WI38 (cell line): ENCODE data around the gene HUS1B.

Experiments used
- H3K4me3 ChIP-seq: 2 replicates; pipeline ENCODE4 v1.5.1; 2011; ENCODE audit warnings: low read depth, mild to moderate bottlenecking, control low read depth, low read length
- TF ChIP-seq, protein P1 (sequence below): IDR thresholded peaks from 2 replicates; pipeline ENCODE4 v1.5.1; 2012; ENCODE audit warnings: low read depth, mild to moderate bottlenecking, control low read depth, low read length

HUS1B gene

DNA sequence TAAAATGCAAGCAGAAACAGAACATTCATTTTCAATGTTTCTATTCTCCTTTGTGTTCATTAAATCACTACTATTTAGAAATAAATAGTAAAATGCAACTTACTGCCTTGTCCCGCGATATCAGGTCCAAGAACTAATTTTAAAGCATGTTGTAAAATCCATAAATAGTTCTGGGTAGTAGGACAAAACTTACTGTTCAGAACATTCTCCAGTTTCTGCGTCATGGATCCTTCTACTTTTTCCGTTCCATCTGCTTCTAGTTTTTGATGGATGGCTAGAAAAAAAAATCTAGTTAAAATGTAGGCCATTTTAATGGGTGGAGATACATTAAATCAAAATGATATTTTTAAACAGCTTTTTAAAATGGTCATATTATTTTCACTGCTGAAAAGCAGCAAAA, 47.0 kb downstream of the HUS1B start:
- H3K4me3 ChIP-seq = no peak overlapping the region
- TF ChIP-seq, protein P1, sequence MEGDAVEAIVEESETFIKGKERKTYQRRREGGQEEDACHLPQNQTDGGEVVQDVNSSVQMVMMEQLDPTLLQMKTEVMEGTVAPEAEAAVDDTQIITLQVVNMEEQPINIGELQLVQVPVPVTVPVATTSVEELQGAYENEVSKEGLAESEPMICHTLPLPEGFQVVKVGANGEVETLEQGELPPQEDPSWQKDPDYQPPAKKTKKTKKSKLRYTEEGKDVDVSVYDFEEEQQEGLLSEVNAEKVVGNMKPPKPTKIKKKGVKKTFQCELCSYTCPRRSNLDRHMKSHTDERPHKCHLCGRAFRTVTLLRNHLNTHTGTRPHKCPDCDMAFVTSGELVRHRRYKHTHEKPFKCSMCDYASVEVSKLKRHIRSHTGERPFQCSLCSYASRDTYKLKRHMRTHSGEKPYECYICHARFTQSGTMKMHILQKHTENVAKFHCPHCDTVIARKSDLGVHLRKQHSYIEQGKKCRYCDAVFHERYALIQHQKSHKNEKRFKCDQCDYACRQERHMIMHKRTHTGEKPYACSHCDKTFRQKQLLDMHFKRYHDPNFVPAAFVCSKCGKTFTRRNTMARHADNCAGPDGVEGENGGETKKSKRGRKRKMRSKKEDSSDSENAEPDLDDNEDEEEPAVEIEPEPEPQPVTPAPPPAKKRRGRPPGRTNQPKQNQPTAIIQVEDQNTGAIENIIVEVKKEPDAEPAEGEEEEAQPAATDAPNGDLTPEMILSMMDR = no peak

DNA sequence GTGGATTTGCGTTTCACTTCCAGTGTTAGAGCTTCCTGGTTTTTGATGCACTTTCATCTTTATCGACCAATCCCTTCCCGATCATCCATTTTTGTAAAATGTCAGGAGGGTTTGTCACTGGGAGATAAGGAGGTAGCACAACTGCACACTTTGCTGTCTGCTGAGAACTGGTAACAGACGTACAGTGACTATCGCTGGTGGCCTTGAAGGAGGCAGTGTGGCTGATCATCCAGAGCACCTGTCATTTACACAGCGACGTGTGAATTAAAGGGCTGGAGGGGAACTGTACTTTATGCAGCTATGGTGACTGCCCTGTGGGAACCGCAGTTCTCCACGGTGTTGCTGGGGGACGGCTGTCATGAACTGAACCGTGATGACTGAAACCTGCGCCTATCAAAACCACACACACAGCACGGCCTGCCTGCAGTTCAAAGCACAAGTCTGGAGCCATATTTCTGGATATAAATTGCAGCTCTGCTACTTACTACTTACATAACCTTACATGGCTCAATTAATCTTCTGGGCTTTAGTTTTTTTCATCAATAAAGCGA, 50.0 kb downstream of the HUS1B start:
- no peak overlapping the region for H3K4me3 ChIP-seq
- TF ChIP-seq, protein P1 = no peak
